HCT116 (cell line): ENCODE results near the gene CREBBP. TPM values are rescaled to one million over a fixed set of nuclear protein-coding genes. Genes with fewer than 3 reads are reported as not detected.

Experiments used
- ATAC-seq: fragments of 200-7000 bp; cut with Tn5 transposase; 2 replicates; pipeline ENCODE4 v1.9.1; 2020; ENCODE audit warnings: mild to moderate bottlenecking, moderate library complexity
- BruUV-seq: library from RNA; stranded (reverse); fragments of 400-500 nt; replicated peaks from 2 replicates; lab custom pipeline; 2021; lab: Mats Ljungman, UMichigan
- CTCF ChIA-PET: fragments of 300-600 bp; sonication (Branson Sonifier 250); formaldehyde crosslinking; loops from one replicate; lab custom pipeline; 2021; ENCODE audit warnings: antibody characterized with exemption; lab: Charles Lee
- POLR2A ChIA-PET: fragments of 300-600, 350-600 bp; sonication (Branson Sonifier 250); formaldehyde crosslinking; loops from one replicate; lab custom pipeline; 2021; ENCODE audit warnings: antibody characterized with exemption; lab: Charles Lee
- RAD21 ChIA-PET, 2 experiments: fragments of 300-600 bp; sonication (Branson Sonifier 250); formaldehyde crosslinking; loops; one replicate each; lab custom pipeline; 2023; ENCODE audit warnings: low total read pairs in 2 of 2; ENCODE audit not compliant: uncharacterized antibody in 2 of 2, unreplicated experiment in 2 of 2, low non-redundant PET in 1 of 2; lab: Charles Lee
- DNase-seq: peaks from one replicate; pipeline ENCODE4 v3.0.0-alpha.2; 2010; ENCODE audit warnings: low read depth, low spot score
- H2AFZ ChIP-seq: fragments of 200-600 bp; shearing (Covaris generic), sonication (generic); 2 replicates; pipeline ENCODE4 v1.6.1; 2017; ENCODE audit warnings: low read depth, mixed run types, mixed read lengths, antibody characterized with exemption, low read length; ENCODE audit not compliant: poor library complexity, severe bottlenecking
- H3K27ac ChIP-seq: 2 replicates; pipeline ENCODE4 v1.5.1; 2012; ENCODE audit warnings: low read depth, low read length
- H3K27me3 ChIP-seq: fragments of 200-600 bp; sonication (generic); 2 replicates; pipeline ENCODE4 v1.6.1; 2016; ENCODE audit warnings: mixed run types, low read length, mixed read lengths; ENCODE audit not compliant: insufficient read depth
- H3K36me3 ChIP-seq, 2 experiments: fragments of 200-500 bp in 1 of 2; fragments of 200-600 bp in 1 of 2; sonication (Bioruptor generic) in 1 of 2; sonication (generic) in 1 of 2; 2 replicates each; pipeline versions ENCODE4 v1.5.1 to v1.6.1; 2014 to 2016; ENCODE audit warnings: low read length in 2 of 2, inconsistent platforms in 1 of 2, mixed read lengths in 1 of 2, mixed run types in 1 of 2; ENCODE audit not compliant: insufficient read depth in 2 of 2, control insufficient read depth in 1 of 2
- H3K4me1 ChIP-seq, 2 experiments: fragments of 200-600 bp in 1 of 2; sonication (generic) in 1 of 2; 2 replicates each; pipeline versions ENCODE4 v1.5.1 to v1.6.1; 2012 to 2017; ENCODE audit warnings: low read length in 2 of 2, inconsistent platforms in 1 of 2, mild to moderate bottlenecking in 1 of 2, mixed read lengths in 1 of 2, mixed run types in 1 of 2, moderate library complexity in 1 of 2; ENCODE audit not compliant: insufficient read depth in 2 of 2, control insufficient read depth in 1 of 2
- H3K4me2 ChIP-seq: fragments of 200-600 bp; sonication (generic); 2 replicates; pipeline ENCODE4 v1.6.1; 2017; ENCODE audit warnings: mixed run types, low read length, mixed read lengths
- H3K4me3 ChIP-seq, 2 experiments: fragments of 200-600 bp in 1 of 2; sonication (generic) in 1 of 2; replicated peaks in 1 of 2; 2 replicates each; pipeline ENCODE4 v1.5.1; 2011 to 2016; ENCODE audit warnings: low read length in 2 of 2, control low read depth in 1 of 2, low read depth in 1 of 2, mild to moderate bottlenecking in 1 of 2, mixed read lengths in 1 of 2, mixed run types in 1 of 2
- H3K79me2 ChIP-seq: fragments of 200-600 bp; sonication (generic); 2 replicates; pipeline ENCODE4 v1.6.1; 2017; ENCODE audit warnings: mild to moderate bottlenecking, mixed run types, low read length, moderate library complexity, mixed read lengths; ENCODE audit not compliant: insufficient read depth
- H3K9ac ChIP-seq: fragments of 200-600 bp; sonication (generic); 2 replicates; pipeline ENCODE4 v1.6.1; 2016; ENCODE audit warnings: low read length, mixed read lengths
- H3K9me2 ChIP-seq: fragments of 200-600 bp; sonication (generic), shearing (Covaris generic); 2 replicates; pipeline ENCODE4 v1.6.1; 2017; ENCODE audit warnings: mixed run types, mild to moderate bottlenecking, moderate library complexity; ENCODE audit not compliant: insufficient read depth
- H3K9me3 ChIP-seq, 2 experiments: fragments of 200-500 bp in 1 of 2; fragments of 200-600 bp in 1 of 2; sonication (Bioruptor generic) in 1 of 2; sonication (generic) in 1 of 2; 2 replicates each; pipeline ENCODE4 v1.6.1; 2014 to 2017; ENCODE audit warnings: low read length in 2 of 2, mixed read lengths in 2 of 2, inconsistent platforms in 1 of 2, low read depth in 1 of 2, mild to moderate bottlenecking in 1 of 2, mixed run types in 1 of 2, moderate library complexity in 1 of 2; ENCODE audit not compliant: control insufficient read depth in 1 of 2, insufficient read depth in 1 of 2
- H4K20me1 ChIP-seq: fragments of 200-600 bp; sonication (generic), shearing (Covaris generic); 2 replicates; pipeline ENCODE4 v1.6.1; 2017; ENCODE audit warnings: mixed run types, mild to moderate bottlenecking, moderate library complexity; ENCODE audit not compliant: insufficient read depth
- CEBPB ChIP-seq: IDR thresholded peaks from 2 replicates; pipeline ENCODE4 v1.6.1; 2012; ENCODE audit warnings: low read depth
- EGR1 ChIP-seq: IDR thresholded peaks from 2 replicates; pipeline ENCODE4 v1.6.1; 2012; ENCODE audit warnings: low read depth
- MAX ChIP-seq: IDR thresholded peaks from 2 replicates; pipeline ENCODE4 v1.6.1; 2012
- POLR2A ChIP-seq: IDR thresholded peaks from 2 replicates; pipeline ENCODE4 v1.7.0; 2011; ENCODE audit warnings: borderline replicate concordance; ENCODE audit not compliant: insufficient read depth, insufficient read length; ENCODE audit errors: extremely low read depth
- REST ChIP-seq: IDR thresholded peaks from 2 replicates; pipeline ENCODE4 v1.6.1; 2012; ENCODE audit warnings: low read depth
- SIN3A ChIP-seq: IDR thresholded peaks from 2 replicates; pipeline ENCODE4 v1.6.1; 2012; ENCODE audit warnings: low read depth
- YY1 ChIP-seq: IDR thresholded peaks from 2 replicates; pipeline ENCODE4 v1.6.1; 2011; ENCODE audit warnings: low read length, low read depth, moderate library complexity, mild to moderate bottlenecking; ENCODE audit not compliant: insufficient replicate concordance; ENCODE audit errors: extremely low read depth
- ZFX ChIP-seq: fragments of 450-650 bp; IDR thresholded peaks from 2 replicates; pipeline ENCODE4 v1.6.1; 2017
- ZNF274 ChIP-seq: fragments of 200-500 bp; sonication (Bioruptor generic); IDR thresholded peaks from 2 replicates; pipeline ENCODE4 v1.6.1; 2014; ENCODE audit warnings: mild to moderate bottlenecking, low read depth, low read length, inconsistent platforms
- intact Hi-C: fragments of 100-400 bp; cut with micrococcal nuclease; formaldehyde crosslinking; loops from 2 replicates; pipeline ENCODE4 v1.10.0; 2022
- total RNA-seq: library from RNA; stranded (reverse); gene quantifications from one replicate; pipeline ENCODE4 v1.2.1, GENCODE V29; 2021; ENCODE audit not compliant: unreplicated experiment

Gene CREBBP
- total RNA-seq, 1 experiment from 2014 or later, result 42.7 TPM

- ChIA-PET POLR2A (no interaction called here), CTCF (no interaction called here), RAD21 (no interaction called here)
- no peak for DNase-seq
- peaks cover 20 to 35% of the 10 kb centered on the region in 2 experiments for H3K4me1 ChIP-seq
- TF ChIP-seq ZNF274 (no peak), REST (no peak), YY1 (no peak), ZFX (no peak), MAX (no peak), SIN3A (no peak), POLR2A (no peak), CEBPB (no peak), EGR1 (no peak)
- no peaks in the 10 kb centered on the region for H3K27me3 ChIP-seq
- no peak overlapping the region for H3K4me2 ChIP-seq
- no peaks in the 10 kb centered on the region for H3K9me2 ChIP-seq
- no peak overlapping the region for H3K4me3 ChIP-seq
- no peak for ATAC-seq
- no peak overlapping the region for H2AFZ ChIP-seq
- no peak overlapping the region for H3K9ac ChIP-seq
- no peak overlapping the region for H3K27ac ChIP-seq
- peaks cover 0 to 4% of the 10 kb centered on the region in 2 experiments; a peak in 1 of 4 replicates for H3K36me3 ChIP-seq
- intact Hi-C loops, result no loop called here
- BruUV-seq, result no TSS peak
- peaks cover 38% of the 10 kb centered on the region; the same call in 1 of the 2 replicates for H4K20me1 ChIP-seq
- H3K9me3 ChIP-seq, result no peaks in the 10 kb centered on the region
- peaks cover 100% of the 10 kb centered on the region for H3K79me2 ChIP-seq
Observed at GRCh38 chr16:3874242-3874641, 6.3 kb downstream of the CREBBP start.
